Fibroblast of lung (primary cell): ENCODE results near the gene LDLRAD1. TPM values are rescaled to one million over a fixed set of nuclear protein-coding genes. Genes with fewer than 3 reads are reported as not detected.

Experiments used
- DNase-seq, 2 donors: peaks; one replicate each; pipeline versions ENCODE4 v3.0.0 to v3.0.0-alpha.2; 2010; ENCODE audit warnings: low read depth in 2 of 2
- H2AFZ ChIP-seq: 2 replicates; pipeline ENCODE4 v1.5.1; 2012; ENCODE audit warnings: low read length, control low read depth, inconsistent platforms
- H3K27ac ChIP-seq: 2 replicates; pipeline ENCODE4 v1.5.1; 2011; ENCODE audit warnings: low read length, control low read depth; ENCODE audit not compliant: insufficient read depth
- H3K27me3 ChIP-seq: 2 replicates; pipeline ENCODE4 v1.5.1; 2011; ENCODE audit warnings: mild to moderate bottlenecking, low read length; ENCODE audit not compliant: control insufficient read depth, insufficient read depth
- H3K36me3 ChIP-seq: 2 replicates; pipeline ENCODE4 v1.5.1; 2011; ENCODE audit warnings: low read length; ENCODE audit not compliant: control insufficient read depth, insufficient read depth
- H3K4me1 ChIP-seq: 2 replicates; pipeline ENCODE4 v1.5.1; 2011; ENCODE audit warnings: low read length; ENCODE audit not compliant: control insufficient read depth, insufficient read depth; ENCODE audit errors: extremely low read depth
- H3K4me2 ChIP-seq: 2 replicates; pipeline ENCODE4 v1.5.1; 2011; ENCODE audit warnings: low read length, control low read depth; ENCODE audit not compliant: insufficient read depth; ENCODE audit errors: extremely low read depth
- H3K4me3 ChIP-seq, 4 experiments: fragments of 200-600 bp in 1 of 4; sonication (generic) in 1 of 4; replicated peaks in 1 of 4; 2 replicates each; pipeline ENCODE4 v1.5.1; 2011 to 2016; ENCODE audit warnings: low read length in 4 of 4, low read depth in 3 of 4, mild to moderate bottlenecking in 3 of 4, control low read depth in 2 of 4, inconsistent platforms in 1 of 4, mixed read lengths in 1 of 4; ENCODE audit not compliant: insufficient read depth in 1 of 4; ENCODE audit errors: control extremely low read depth in 1 of 4
- H3K79me2 ChIP-seq: 2 replicates; pipeline ENCODE4 v1.5.1; 2012; ENCODE audit warnings: mild to moderate bottlenecking, low read length, inconsistent platforms; ENCODE audit not compliant: control insufficient read depth, insufficient read depth
- H3K9ac ChIP-seq: 2 replicates; pipeline ENCODE4 v1.5.1; 2011; ENCODE audit warnings: mild to moderate bottlenecking, low read length, control low read depth; ENCODE audit not compliant: insufficient read depth
- H3K9me3 ChIP-seq: 2 replicates; pipeline ENCODE4 v1.5.1; 2012; ENCODE audit warnings: low read depth, low read length; ENCODE audit not compliant: control insufficient read depth, insufficient read depth
- H4K20me1 ChIP-seq: 2 replicates; pipeline ENCODE4 v1.5.1; 2011; ENCODE audit warnings: low read length; ENCODE audit not compliant: control insufficient read depth, insufficient read depth; ENCODE audit errors: extremely low read depth
- EZH2 ChIP-seq: IDR thresholded peaks from 2 replicates; pipeline ENCODE4 v1.5.1; 2012; ENCODE audit warnings: low read length, control low read depth, mild to moderate bottlenecking; ENCODE audit errors: missing control alignments
- polyA plus RNA-seq, 2 donors: library from polyadenylated mRNA; depleted of rRNA in 1 of 2; stranded (reverse) in 1 of 2; unstranded in 1 of 2; fragments of >200 nt; gene quantifications; 2 replicates each; pipeline ENCODE4 v1.2.1, GENCODE V29; 2011 to 2012; ENCODE audit warnings: missing spikeins in 1 of 2
- total RNA-seq: library from RNA; depleted of rRNA; stranded (reverse); fragments of >200 nt; gene quantifications from 2 replicates; pipeline ENCODE4 v1.2.1, GENCODE V29; 2014
- TF ChIP-seq, protein P1 (sequence below), 2 donors: IDR thresholded peaks in 1 of 2; conservative IDR thresholded peaks in 1 of 2; 1 replicate in 1 of 2; 2 replicates in 1 of 2; pipeline ENCODE4 v1.5.1; 2011 to 2012; ENCODE audit warnings: low read length in 2 of 2, control low read depth in 1 of 2, inconsistent platforms in 1 of 2, low read depth in 1 of 2, mild to moderate bottlenecking in 1 of 2

LDLRAD1 gene
- total and polyA plus RNA-seq, 2 donors (not counting 1 experiment from before 2014, with no cell fraction given): not detected

- Histone ChIP-seq H2AFZ (no peak overlapping the region), H3K9me3 (no peaks in the 10 kb centered on the region), H3K9ac (no peak overlapping the region), H3K27me3 (peaks cover 13% of the 10 kb centered on the region), H4K20me1 (no peaks in the 10 kb centered on the region), H3K79me2 (no peaks in the 10 kb centered on the region), H3K4me2 (no peak overlapping the region), H3K36me3 (no peaks in the 10 kb centered on the region), H3K27ac (no peak overlapping the region), H3K4me3 (no peak overlapping the region), H3K4me1 (no peaks in the 10 kb centered on the region)
- no peak for DNase-seq
- no peak for TF ChIP-seq EZH2
- TF ChIP-seq, protein P1, sequence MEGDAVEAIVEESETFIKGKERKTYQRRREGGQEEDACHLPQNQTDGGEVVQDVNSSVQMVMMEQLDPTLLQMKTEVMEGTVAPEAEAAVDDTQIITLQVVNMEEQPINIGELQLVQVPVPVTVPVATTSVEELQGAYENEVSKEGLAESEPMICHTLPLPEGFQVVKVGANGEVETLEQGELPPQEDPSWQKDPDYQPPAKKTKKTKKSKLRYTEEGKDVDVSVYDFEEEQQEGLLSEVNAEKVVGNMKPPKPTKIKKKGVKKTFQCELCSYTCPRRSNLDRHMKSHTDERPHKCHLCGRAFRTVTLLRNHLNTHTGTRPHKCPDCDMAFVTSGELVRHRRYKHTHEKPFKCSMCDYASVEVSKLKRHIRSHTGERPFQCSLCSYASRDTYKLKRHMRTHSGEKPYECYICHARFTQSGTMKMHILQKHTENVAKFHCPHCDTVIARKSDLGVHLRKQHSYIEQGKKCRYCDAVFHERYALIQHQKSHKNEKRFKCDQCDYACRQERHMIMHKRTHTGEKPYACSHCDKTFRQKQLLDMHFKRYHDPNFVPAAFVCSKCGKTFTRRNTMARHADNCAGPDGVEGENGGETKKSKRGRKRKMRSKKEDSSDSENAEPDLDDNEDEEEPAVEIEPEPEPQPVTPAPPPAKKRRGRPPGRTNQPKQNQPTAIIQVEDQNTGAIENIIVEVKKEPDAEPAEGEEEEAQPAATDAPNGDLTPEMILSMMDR (conservative IDR thresholded peaks at IDR 0.05 in 1 of 2, IDR thresholded peaks at IDR 0.05 in 1 of 2; ENCODE audit: low read depth in 1 of 2, low read length in 2 of 2): no peak
Observed at GRCh38 chr1:54003249-54003646, 14.7 kb downstream of the LDLRAD1 start.

DNA sequence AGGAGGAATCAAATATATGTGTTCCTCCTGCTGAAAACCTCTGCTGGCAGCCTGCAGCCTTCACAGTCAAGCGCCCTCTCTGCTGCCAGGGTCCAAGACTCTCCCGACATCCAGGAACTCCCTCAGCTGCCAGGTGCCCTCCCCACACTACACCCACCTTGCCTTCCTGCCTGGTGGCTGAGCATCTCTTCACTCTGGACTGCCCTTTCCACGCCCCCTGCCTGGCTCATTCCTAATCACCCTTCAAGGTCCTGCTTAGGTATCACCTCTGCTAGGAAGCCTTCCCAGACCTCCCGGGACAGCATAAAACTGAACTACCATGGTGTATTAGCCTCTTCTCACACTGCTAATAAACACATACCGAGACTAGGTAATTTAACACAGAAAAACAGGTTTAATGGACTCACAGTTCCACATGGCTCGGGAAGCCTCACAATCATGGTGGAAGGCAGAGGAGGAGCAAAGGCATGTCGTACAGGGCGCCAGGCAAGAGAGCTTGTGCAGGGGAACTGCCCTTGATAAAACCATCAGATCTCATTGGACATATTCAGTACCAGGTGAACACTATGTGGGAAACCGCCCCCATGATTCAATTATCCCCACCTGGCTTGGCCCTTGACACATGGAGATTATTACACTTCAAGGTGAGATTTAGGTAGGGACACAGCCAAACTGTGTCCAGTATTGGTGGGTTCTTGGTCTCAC lies 15.3 kb downstream of the LDLRAD1 start:
- no peaks in the 10 kb centered on the region for H3K4me1 ChIP-seq
- no peak overlapping the region for H3K9ac ChIP-seq
- no peak overlapping the region for H3K4me2 ChIP-seq
- no peak for TF ChIP-seq EZH2
- TF ChIP-seq, protein P1 (conservative IDR thresholded peaks at IDR 0.05 in 1 of 2, IDR thresholded peaks at IDR 0.05 in 1 of 2; ENCODE audit: low read depth in 1 of 2, low read length in 2 of 2): no peak
- H3K27me3 ChIP-seq: peaks cover 8% of the 10 kb centered on the region
- no peak overlapping the region for H3K27ac ChIP-seq
- no peaks in the 10 kb centered on the region for H3K36me3 ChIP-seq
- DNase-seq: no peak
- no peaks in the 10 kb centered on the region for H3K79me2 ChIP-seq
- H4K20me1 ChIP-seq: no peaks in the 10 kb centered on the region
- no peaks in the 10 kb centered on the region for H3K9me3 ChIP-seq
- no peak overlapping the region for H3K4me3 ChIP-seq
- no peak overlapping the region for H2AFZ ChIP-seq

GRCh38 chr1:54001591-54001990 lies 16.4 kb downstream of the LDLRAD1 start:
- DNase-seq: no peak
- H3K27me3 ChIP-seq: peaks cover 8% of the 10 kb centered on the region
- no peaks in the 10 kb centered on the region for H4K20me1 ChIP-seq
- H3K4me3 ChIP-seq: no peak overlapping the region
- no peak overlapping the region for H3K27ac ChIP-seq
- H3K9me3 ChIP-seq: no peaks in the 10 kb centered on the region
- H3K36me3 ChIP-seq: no peaks in the 10 kb centered on the region
- H3K4me2 ChIP-seq: no peak overlapping the region
- no peaks in the 10 kb centered on the region for H3K4me1 ChIP-seq
- H3K79me2 ChIP-seq: no peaks in the 10 kb centered on the region
- TF ChIP-seq, protein P1 (conservative IDR thresholded peaks at IDR 0.05 in 1 of 2, IDR thresholded peaks at IDR 0.05 in 1 of 2; ENCODE audit: low read depth in 1 of 2, low read length in 2 of 2): no peak
- TF ChIP-seq EZH2: no peak
- no peak overlapping the region for H2AFZ ChIP-seq
- H3K9ac ChIP-seq: no peak overlapping the region
